B cell (primary cell): ENCODE results near the gene MED16. TPM values are rescaled to one million over a fixed set of nuclear protein-coding genes. Genes with fewer than 3 reads are reported as not detected.

Experiments used
- ATAC-seq: fragments of 200-7000 bp; cut with Tn5 transposase; one replicate; pipeline ENCODE4 v1.10.0; 2021; ENCODE audit warnings: low read depth, mild to moderate bottlenecking, moderate number of reproducible peaks, moderate library complexity
- CTCF ChIA-PET: fragments of 350-600 bp; sonication (Branson Sonifier 250); formaldehyde crosslinking; loops from one replicate; lab custom pipeline; 2021; ENCODE audit warnings: antibody characterized with exemption, inconsistent platforms; lab: Charles Lee
- POLR2A ChIA-PET: fragments of 350-600 bp; sonication (Branson Sonifier 250); formaldehyde crosslinking; loops from one replicate; lab custom pipeline; 2021; ENCODE audit warnings: antibody characterized with exemption; lab: Charles Lee
- DNase-seq: peaks from one replicate; pipeline ENCODE4 v3.0.0; 2013
- H2AFZ ChIP-seq: 2 replicates; pipeline ENCODE4 v1.6.1; 2012; ENCODE audit warnings: mild to moderate bottlenecking, low read depth, low read length; ENCODE audit not compliant: insufficient read depth, poor library complexity, severe bottlenecking
- H3K27ac ChIP-seq, 2 donors: 1 replicate in 1 of 2; 2 replicates in 1 of 2; pipeline ENCODE4 v1.5.1; 2012 to 2013; ENCODE audit warnings: low read length in 2 of 2, mild to moderate bottlenecking in 2 of 2, moderate library complexity in 1 of 2
- H3K27me3 ChIP-seq, 4 experiments: fragments of 200-600 bp in 1 of 4; sonication (generic) in 1 of 4; replicated peaks in 1 of 4; 1 replicate in 2 of 4; 2 replicates in 2 of 4; pipeline versions ENCODE4 v1.6.1 to v1.7.0; 2013 to 2016; ENCODE audit warnings: low read length in 3 of 4, mild to moderate bottlenecking in 2 of 4, mixed read lengths in 1 of 4, moderate library complexity in 1 of 4; ENCODE audit not compliant: insufficient read depth in 4 of 4, control insufficient read depth in 3 of 4; ENCODE audit errors: control extremely low read depth in 1 of 4
- H3K36me3 ChIP-seq, 2 experiments: replicated peaks in 1 of 2; 1 replicate in 1 of 2; 2 replicates in 1 of 2; pipeline versions ENCODE4 v1.6.1 to v1.7.1; 2013; ENCODE audit warnings: low read length in 1 of 2; ENCODE audit not compliant: insufficient read depth in 2 of 2, control insufficient read depth in 1 of 2; ENCODE audit errors: control extremely low read depth in 1 of 2, extremely low read depth in 1 of 2
- H3K4me1 ChIP-seq, 2 donors: fragments of 200-600 bp in 1 of 2; sonication (generic) in 1 of 2; 1 replicate in 1 of 2; 2 replicates in 1 of 2; pipeline versions ENCODE4 v1.5.1 to v1.6.1; 2013 to 2017; ENCODE audit warnings: low read length in 2 of 2; ENCODE audit not compliant: control insufficient read depth in 2 of 2, insufficient read depth in 2 of 2
- H3K4me2 ChIP-seq: replicated peaks from 2 replicates; pipeline ENCODE3; 2012; ENCODE audit warnings: mild to moderate bottlenecking, low read depth, low read length; ENCODE audit not compliant: poor library complexity, severe bottlenecking
- H3K4me3 ChIP-seq, 5 experiments: fragments of 200-600 bp in 1 of 5; sonication (generic) in 1 of 5; 1 replicate in 3 of 5; 2 replicates in 2 of 5; pipeline versions ENCODE4 v1.5.1 to v1.7.0; 2011 to 2016; ENCODE audit warnings: low read length in 4 of 5, mild to moderate bottlenecking in 4 of 5, low read depth in 2 of 5, control low read depth in 1 of 5, moderate library complexity in 1 of 5; ENCODE audit not compliant: insufficient read depth in 1 of 5; ENCODE audit errors: control extremely low read depth in 1 of 5, extremely low read depth in 1 of 5
- H3K79me2 ChIP-seq: fragments of 200-600 bp; sonication (generic); one replicate; pipeline ENCODE4 v1.6.0; 2016; ENCODE audit warnings: low read length; ENCODE audit not compliant: control insufficient read depth, insufficient read depth
- H3K9ac ChIP-seq: fragments of 200-600 bp; sonication (generic); 2 replicates; pipeline ENCODE4 v1.6.1; 2017; ENCODE audit warnings: mild to moderate bottlenecking, low read length, moderate library complexity
- H3K9me3 ChIP-seq, 3 donors: one replicate each; pipeline versions ENCODE4 v1.6.1 to v1.7.1; 2013; ENCODE audit warnings: low read length in 2 of 3; ENCODE audit not compliant: control insufficient read depth in 2 of 3, insufficient read depth in 1 of 3; ENCODE audit errors: control extremely low read depth in 1 of 3
- H4K20me1 ChIP-seq: 2 replicates; pipeline ENCODE4 v1.6.0; 2012; ENCODE audit warnings: mild to moderate bottlenecking, low read length; ENCODE audit not compliant: insufficient read depth, control insufficient read depth, poor library complexity, severe bottlenecking
- H3K27ac Mint-ChIP-seq: one replicate; pipeline ENCODE4 v1.8.0; 2021; ENCODE audit warnings: mixed read lengths
- H3K27me3 Mint-ChIP-seq: one replicate; pipeline ENCODE4 v1.8.0; 2021; ENCODE audit warnings: mixed read lengths
- H3K4me1 Mint-ChIP-seq: one replicate; pipeline ENCODE4 v1.8.0; 2021; ENCODE audit warnings: mixed read lengths
- H3K4me3 Mint-ChIP-seq: one replicate; pipeline ENCODE4 v1.8.0; 2021; ENCODE audit warnings: mixed read lengths
- H3K9me3 Mint-ChIP-seq: one replicate; pipeline ENCODE4 v1.8.0; 2022; ENCODE audit warnings: mixed read lengths; ENCODE audit not compliant: insufficient read depth
- CTCF ChIP-seq: fragments of 200-600 bp; IDR thresholded peaks from one replicate; pipeline ENCODE4 v1.8.0; 2022; ENCODE audit warnings: antibody characterized with exemption, mild to moderate bottlenecking
- EZH2 ChIP-seq: IDR thresholded peaks from 2 replicates; pipeline ENCODE4 v1.6.1; 2012; ENCODE audit warnings: borderline replicate concordance, low read depth, mild to moderate bottlenecking, moderate library complexity, low read length; ENCODE audit not compliant: insufficient read depth, poor library complexity, severe bottlenecking
- WGBS: methylation state at CpG from one replicate; pipeline ENCODE4 v1.1.5; 2013; ENCODE audit warnings: missing lambda C conversion rate; ENCODE audit not compliant: insufficient coverage; 5-methylcytosine and 5-hydroxymethylcytosine counted together
- intact Hi-C: fragments of 100-400 bp; cut with micrococcal nuclease; formaldehyde crosslinking; loops from one replicate; pipeline ENCODE4 v1.10.0; 2022
- polyA plus RNA-seq: library from polyadenylated mRNA; depleted of rRNA; stranded (reverse); fragments of >200 nt; gene quantifications from 2 replicates; pipeline ENCODE4 v1.2.3, GENCODE V29; 2012
- total RNA-seq, 2 donors: library from RNA; stranded (reverse); fragments of 120-200 nt in 1 of 2; gene quantifications; 1 replicate in 1 of 2; 2 replicates in 1 of 2; pipeline versions ENCODE4 v1.2.3 to v1.2.4, GENCODE V29; 2013 to 2022

Gene MED16
- total and polyA plus RNA-seq, 2 donors (not counting 1 experiment from before 2014, with no cell fraction given) = 85.0 to 85.3 TPM

DNA sequence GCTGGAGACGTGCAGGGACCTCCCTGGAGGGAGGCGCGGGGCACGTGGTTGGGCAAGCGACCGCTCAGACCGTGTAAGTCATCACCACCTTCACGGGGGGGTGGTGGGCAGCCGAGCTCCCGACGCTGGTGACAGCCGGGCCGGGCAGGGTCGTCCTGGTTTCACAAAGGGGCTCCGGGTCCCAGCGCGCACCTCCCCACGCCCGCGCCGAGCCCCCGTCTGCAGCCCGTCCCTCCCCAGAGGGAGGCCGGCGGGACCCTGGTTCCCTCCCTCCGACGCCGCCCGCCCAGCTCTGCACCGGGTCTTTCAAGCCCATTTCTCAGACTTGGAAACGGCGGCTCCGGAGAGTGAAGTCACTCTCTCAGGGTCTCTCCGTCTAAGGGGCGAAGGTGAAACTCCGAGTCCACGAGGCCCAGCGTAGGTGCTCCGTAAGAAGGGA is 32.1 kb upstream of the MED16 start:
- Mint-ChIP-seq H3K9me3 (no peaks in the 10 kb centered on the region), H3K27ac (peak overlapping the region; percentile 95), H3K4me3 (peak overlapping the region; percentile 91), H3K4me1 (peaks cover 24% of the 10 kb centered on the region), H3K27me3 (no peaks in the 10 kb centered on the region)
- TF ChIP-seq EZH2 = no peak
- no peak for TF ChIP-seq CTCF
- under 1% methylated on average over 39 of the region's 39 CpGs for WGBS
- ATAC-seq = peak; percentile 44
- Histone ChIP-seq H3K36me3 (no peaks in the 10 kb centered on the region), H3K9ac (peak overlapping the region; percentile 94), H3K79me2 (peaks cover 17% of the 10 kb centered on the region), H3K27me3 (no peaks in the 10 kb centered on the region), H3K4me1 (peaks cover 20 to 42% of the 10 kb centered on the region in 2 donors), H3K4me2 (peak overlapping the region; percentile 98), H3K9me3 (no peaks in the 10 kb centered on the region), H3K4me3 (peak overlapping the region; percentile 58 to 94 (median 86)), H3K27ac (peak overlapping the region; percentile 85 to 94), H2AFZ (peak overlapping the region; percentile 97), H4K20me1 (no peaks in the 10 kb centered on the region)
- CTCF ChIA-PET = interaction anchor here (0.8 to 7.9 kb wide), 4 partner anchors 9 to 68 kb away, joined by 3 to 143 read pairs (median 44); partner anchors contain the start of genes CFD and WDR18
- DNase-seq = no peak
- intact Hi-C loops = loop anchor here (1.0 to 10.0 kb wide), 5 partner anchors 16 to 260 kb away; partner anchors contain the start of genes ARHGAP45, RNF126, RNU6-2 and TMEM259
- POLR2A ChIA-PET = interaction anchor here (0.6 to 1.3 kb wide), 6 partner anchors 26 to 268 kb away, joined by 3 to 5 read pairs (median 3); partner anchors contain the start of gene WDR18

DNA sequence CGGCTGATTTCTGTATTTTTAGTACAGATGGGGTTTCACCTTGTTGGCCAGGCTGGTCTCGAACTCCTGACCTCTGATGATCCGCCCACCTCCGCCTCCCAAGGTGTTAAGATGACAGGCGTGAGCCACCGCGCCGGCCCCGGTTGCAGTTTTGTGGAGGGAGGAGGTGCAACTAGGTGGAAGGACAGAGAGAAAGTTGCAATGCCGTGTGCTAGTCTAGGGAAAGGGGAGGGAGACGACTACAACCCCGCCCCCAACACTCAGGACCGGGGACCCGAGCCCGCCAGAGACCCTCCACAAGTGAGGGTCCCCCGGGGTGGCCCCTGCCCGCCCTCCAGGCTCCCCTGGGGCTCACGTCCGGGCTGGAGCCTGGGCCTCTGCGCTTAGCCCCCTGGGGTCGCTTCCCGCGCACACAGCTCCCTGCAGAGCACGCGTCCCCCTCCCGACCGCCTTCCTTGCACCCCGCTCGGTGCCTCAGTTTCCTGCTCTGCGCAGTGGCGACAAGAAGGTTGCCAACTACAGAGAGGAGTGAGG is 31.6 kb upstream of the MED16 start:
- H4K20me1 ChIP-seq = no peaks in the 10 kb centered on the region
- intact Hi-C loops = loop anchor here (1.0 to 10.0 kb wide), 6 partner anchors 17 to 268 kb away; partner anchors contain the start of genes ARHGAP45, RNF126, RNU6-2 and TMEM259
- H3K79me2 ChIP-seq = peaks cover 17% of the 10 kb centered on the region
- H3K27me3 ChIP-seq = no peaks in the 10 kb centered on the region
- H3K4me2 ChIP-seq = peak overlapping the region; percentile 98
- Mint-ChIP-seq H3K4me3 (peak overlapping the region; percentile 91), H3K9me3 (no peaks in the 10 kb centered on the region), H3K4me1 (peaks cover 24% of the 10 kb centered on the region), H3K27ac (peak overlapping the region; percentile 81), H3K27me3 (no peaks in the 10 kb centered on the region)
- H3K9me3 ChIP-seq = no peaks in the 10 kb centered on the region
- peak overlapping the region; percentile 94 for H3K9ac ChIP-seq
- CTCF ChIA-PET = interaction anchor here (0.8 to 7.9 kb wide), 7 partner anchors 9 to 72 kb away, joined by 3 to 143 read pairs (median 11); partner anchors contain the start of genes CFD and WDR18
- H3K4me1 ChIP-seq = peaks cover 21 to 43% of the 10 kb centered on the region in 2 donors
- peak overlapping the region; percentile 97 for H2AFZ ChIP-seq
- POLR2A ChIA-PET = interaction anchor here (0.6 to 1.3 kb wide), 6 partner anchors 24 to 268 kb away, joined by 3 to 11 read pairs (median 4); partner anchors contain the start of gene WDR18
- peak; percentile 55 for DNase-seq
- H3K4me3 ChIP-seq = peak overlapping the region; percentile 58 to 94 (median 86)
- no peak for ATAC-seq
- TF ChIP-seq EZH2 (no peak), CTCF (no peak)
- H3K36me3 ChIP-seq = no peaks in the 10 kb centered on the region
- peak overlapping the region in 1 of 2 donors; percentile 94 for H3K27ac ChIP-seq
- 17% methylated on average over 20 of the region's 31 CpGs for WGBS
